GM18951 (cell line): ENCODE data around the gene ABCD1.

Source experiments
- POLR2A ChIP-seq: IDR thresholded peaks from 4 replicates; pipeline ENCODE4 v1.6.1; 2011; ENCODE audit warnings: mild to moderate bottlenecking; ENCODE audit not compliant: insufficient read length, insufficient read depth; ENCODE audit errors: extremely low read depth
- in situ Hi-C: fragments of 300-500 bp; cut with MboI; formaldehyde crosslinking; loops from one replicate; pipeline ENCODE4 v1.12.0; 2022; ENCODE audit warnings: low sequenced_read_pairs, mixed read lengths, inconsistent platforms; ENCODE audit not compliant: unreplicated experiment

The ABCD1 gene

GRCh38 chrX:153768311-153769157 lies 43.9 kb downstream of the ABCD1 start:
- in situ Hi-C loops: no loop called here

DNA sequence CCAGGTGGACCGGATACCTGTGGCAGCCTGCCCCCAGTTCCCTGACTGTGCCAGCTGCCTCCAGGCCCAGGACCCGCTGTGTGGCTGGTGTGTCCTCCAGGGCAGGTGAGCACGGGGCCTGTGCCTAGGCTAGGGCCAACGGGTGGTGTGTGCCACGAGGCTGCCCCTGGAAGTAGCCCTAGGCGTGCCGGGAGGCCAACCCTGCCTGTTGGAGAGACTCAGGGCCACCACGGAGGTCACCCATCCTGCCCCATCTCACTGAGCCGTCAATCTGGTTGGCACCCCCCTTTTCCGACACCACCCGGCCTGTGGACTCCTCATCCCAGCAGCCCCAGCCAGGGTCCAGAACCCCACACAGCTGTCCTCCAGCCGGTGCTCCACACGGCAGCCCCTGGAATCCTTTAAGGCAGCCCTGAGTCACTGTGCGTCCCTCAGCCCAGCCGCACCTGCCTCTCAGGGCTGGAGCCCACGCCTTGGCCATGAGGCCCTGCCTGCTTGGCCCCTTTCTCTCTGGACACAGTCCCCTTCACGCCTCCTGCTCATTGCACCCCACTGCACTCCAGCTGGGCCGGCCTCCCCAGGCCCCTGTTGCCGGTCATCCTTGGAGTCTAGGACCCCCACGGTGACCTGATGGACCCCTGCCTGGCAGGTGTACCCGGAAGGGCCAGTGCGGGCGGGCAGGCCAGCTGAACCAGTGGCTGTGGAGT lies 44.7 kb downstream of the ABCD1 start:
- in situ Hi-C loops: no loop called here

More at GRCh38 chrX:153768311-153769157, 43.9 kb downstream of the ABCD1 start:
- no peak for TF ChIP-seq POLR2A

GRCh38 chrX:153769865-153770600 lies 45.4 kb downstream of the ABCD1 start:
- in situ Hi-C loops: no loop called here
- TF ChIP-seq POLR2A: no peak

More for the DNA sequence above, 44.7 kb downstream of the ABCD1 start:
- no peak for TF ChIP-seq POLR2A

- no peak for TF ChIP-seq POLR2A
- in situ Hi-C loops: no loop called here
These were observed 46.2 kb downstream of the ABCD1 start for GRCh38 chrX:153770601-153771414.

- no peak for TF ChIP-seq POLR2A
- in situ Hi-C loops: no loop called here
These were observed 47.0 kb downstream of the ABCD1 start for GRCh38 chrX:153771415-153772315.

DNA sequence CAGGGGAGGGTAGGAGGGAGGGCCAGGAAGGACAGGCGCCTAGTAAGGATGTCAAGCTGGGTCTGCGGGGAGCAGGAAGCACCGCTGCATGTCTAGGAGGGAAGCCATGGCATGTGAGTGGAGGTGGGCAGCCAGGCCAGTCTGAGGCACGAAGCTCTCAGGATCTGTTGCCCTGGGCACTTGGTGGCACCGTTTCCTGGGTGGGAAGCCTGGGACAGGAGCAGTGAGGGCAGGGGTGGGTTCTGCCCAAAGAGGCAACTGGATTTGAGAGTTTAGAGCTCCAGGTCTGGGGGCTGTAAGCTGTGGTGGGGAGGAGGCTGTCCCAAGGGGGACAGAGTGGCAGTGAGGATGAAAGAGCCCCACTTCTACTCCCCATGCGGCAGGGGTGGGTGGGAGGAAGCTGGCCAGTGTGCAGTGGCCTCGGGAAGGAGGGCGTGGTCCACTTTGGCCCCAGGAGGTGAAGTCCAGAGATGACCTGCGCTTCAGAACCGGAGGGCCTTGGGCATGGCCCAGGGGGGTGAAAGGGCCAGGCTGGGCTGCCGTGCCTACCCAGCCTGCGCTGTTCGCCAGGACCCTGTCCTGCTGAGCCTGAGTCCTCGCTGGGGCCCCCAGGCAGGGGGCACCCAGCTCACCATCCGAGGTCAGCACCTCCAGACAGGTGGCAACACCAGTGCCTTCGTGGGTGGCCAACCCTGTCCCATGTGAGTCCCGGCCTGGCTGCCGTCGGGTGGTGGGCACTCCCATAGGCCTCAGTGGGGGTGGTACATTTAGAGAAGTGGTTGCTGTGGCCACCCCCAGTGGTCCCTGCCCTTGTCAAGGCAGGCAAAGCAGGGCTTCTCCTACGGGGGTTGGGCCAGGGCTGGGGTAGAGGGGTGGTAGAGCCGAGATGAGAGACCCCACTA lies 47.9 kb downstream of the ABCD1 start:
- no peak for TF ChIP-seq POLR2A
- in situ Hi-C loops: no loop called here

- in situ Hi-C loops: no loop called here
- TF ChIP-seq POLR2A: no peak
These were observed 48.6 kb downstream of the ABCD1 start for GRCh38 chrX:153773218-153773611.

GRCh38 chrX:153773741-153774575 lies 49.3 kb downstream of the ABCD1 start:
- no peak for TF ChIP-seq POLR2A
- in situ Hi-C loops: no loop called here

DNA sequence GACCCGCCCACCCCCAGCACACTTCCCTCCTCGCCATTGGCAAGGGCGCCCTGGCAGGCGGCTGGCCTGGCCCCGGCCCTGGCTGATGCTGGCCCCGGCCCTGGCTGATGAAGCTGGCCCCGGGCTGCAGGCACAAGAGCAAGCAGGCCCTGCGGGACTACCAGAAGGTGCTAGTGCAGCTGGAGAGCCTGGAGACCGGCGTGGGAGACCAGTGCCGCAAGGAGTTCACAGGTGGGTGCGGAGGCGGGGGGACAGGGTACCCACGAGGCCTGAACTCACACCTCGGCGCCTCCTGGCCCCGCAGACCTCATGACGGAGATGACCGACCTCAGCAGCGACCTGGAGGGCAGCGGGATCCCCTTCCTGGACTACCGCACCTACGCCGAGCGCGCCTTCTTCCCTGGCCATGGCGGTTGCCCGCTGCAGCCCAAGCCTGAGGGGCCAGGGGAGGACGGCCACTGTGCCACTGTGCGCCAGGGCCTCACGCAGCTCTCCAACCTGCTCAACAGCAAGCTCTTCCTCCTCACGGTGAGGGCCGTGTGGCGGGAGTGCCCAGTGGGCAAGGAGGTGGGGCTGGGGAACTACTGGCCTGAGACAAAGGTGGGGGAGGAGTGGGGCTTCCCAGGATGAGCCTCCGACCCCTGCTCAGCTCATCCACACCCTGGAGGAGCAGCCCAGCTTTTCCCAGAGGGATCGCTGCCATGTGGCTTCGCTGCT lies 50.1 kb downstream of the ABCD1 start:
- TF ChIP-seq POLR2A: no peak
- in situ Hi-C loops: no loop called here
